SU-DHL-6 (cell line): ENCODE data around the gene ARID3B.

Experiments used
- EZH2phosphoT487 ChIP-seq: fragments of 200-600 bp; sonication (generic), shearing (Covaris generic); conservative IDR thresholded peaks from 2 replicates; pipeline ENCODE4 v1.6.1; 2018; ENCODE audit warnings: mild to moderate bottlenecking, antibody characterized with exemption, low read length, moderate library complexity, mixed read lengths
- TF ChIP-seq, protein P1 (sequence below): fragments of 200-600 bp; sonication (generic); IDR thresholded peaks from one replicate; pipeline ENCODE4 v1.5.1; 2017; ENCODE audit warnings: antibody characterized with exemption, mild to moderate bottlenecking, low read length, moderate library complexity; ENCODE audit not compliant: insufficient read depth, poor library complexity, severe bottlenecking

DNA sequence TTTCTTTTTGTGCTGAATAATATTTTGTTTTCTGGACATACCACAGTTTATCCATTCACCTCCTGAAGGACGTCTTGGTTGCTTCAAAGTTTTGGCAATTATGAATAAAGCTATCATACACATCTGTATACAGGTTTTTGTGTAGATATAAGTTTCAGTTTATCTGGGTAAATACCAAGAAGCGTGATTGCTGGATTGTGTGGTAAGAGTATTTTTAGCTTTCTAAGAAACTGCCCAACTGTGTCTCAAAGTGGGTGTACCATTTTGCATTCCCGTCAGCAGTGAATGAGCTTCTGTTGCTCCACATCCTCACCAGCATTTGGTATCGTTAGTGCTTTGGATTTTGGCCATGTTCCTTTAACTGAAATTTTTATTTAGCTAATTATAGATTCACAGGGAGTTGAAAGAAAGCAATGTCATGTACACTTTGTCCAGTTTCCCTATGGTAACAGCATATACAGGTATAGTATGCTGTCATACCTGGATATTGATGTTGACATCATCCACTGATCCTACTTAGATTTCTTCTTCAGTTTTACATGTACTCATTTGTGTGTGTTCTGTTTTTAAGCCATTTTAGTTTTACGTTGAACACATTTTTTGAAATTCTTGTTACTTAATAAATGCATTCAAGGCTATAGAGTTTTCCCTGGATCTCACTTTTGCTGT lies 11.9 kb downstream of the ARID3B start:
- TF ChIP-seq, protein P1, sequence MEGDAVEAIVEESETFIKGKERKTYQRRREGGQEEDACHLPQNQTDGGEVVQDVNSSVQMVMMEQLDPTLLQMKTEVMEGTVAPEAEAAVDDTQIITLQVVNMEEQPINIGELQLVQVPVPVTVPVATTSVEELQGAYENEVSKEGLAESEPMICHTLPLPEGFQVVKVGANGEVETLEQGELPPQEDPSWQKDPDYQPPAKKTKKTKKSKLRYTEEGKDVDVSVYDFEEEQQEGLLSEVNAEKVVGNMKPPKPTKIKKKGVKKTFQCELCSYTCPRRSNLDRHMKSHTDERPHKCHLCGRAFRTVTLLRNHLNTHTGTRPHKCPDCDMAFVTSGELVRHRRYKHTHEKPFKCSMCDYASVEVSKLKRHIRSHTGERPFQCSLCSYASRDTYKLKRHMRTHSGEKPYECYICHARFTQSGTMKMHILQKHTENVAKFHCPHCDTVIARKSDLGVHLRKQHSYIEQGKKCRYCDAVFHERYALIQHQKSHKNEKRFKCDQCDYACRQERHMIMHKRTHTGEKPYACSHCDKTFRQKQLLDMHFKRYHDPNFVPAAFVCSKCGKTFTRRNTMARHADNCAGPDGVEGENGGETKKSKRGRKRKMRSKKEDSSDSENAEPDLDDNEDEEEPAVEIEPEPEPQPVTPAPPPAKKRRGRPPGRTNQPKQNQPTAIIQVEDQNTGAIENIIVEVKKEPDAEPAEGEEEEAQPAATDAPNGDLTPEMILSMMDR: no peak
- TF ChIP-seq EZH2phosphoT487: no peak
